H1 (cell line): ENCODE results near the gene NCL. TPM values are rescaled to one million over a fixed set of nuclear protein-coding genes. Genes with fewer than 3 reads are reported as not detected.

Source experiments
- CHD7 ChIP-seq: fragments of 300-600 bp; sonication (generic); IDR thresholded peaks from 2 replicates; pipeline ENCODE4 v1.7.1; 2012; ENCODE audit warnings: low read length, moderate library complexity, mild to moderate bottlenecking, inconsistent platforms; ENCODE audit not compliant: insufficient replicate concordance
- CTCF ChIP-seq, 3 experiments: IDR thresholded peaks; 1 replicate in 2 of 3; 2 replicates in 1 of 3; pipeline versions ENCODE4 v1.5.1 to v1.6.1; 2011; ENCODE audit warnings: low read length in 3 of 3, mild to moderate bottlenecking in 3 of 3, inconsistent platforms in 2 of 3, low read depth in 1 of 3, moderate library complexity in 1 of 3; ENCODE audit not compliant: insufficient read depth in 1 of 3; ENCODE audit errors: control extremely low read depth in 1 of 3
- KDM4A ChIP-seq: IDR thresholded peaks from one replicate; pipeline ENCODE4 v1.7.1; 2012; ENCODE audit warnings: low read depth, mild to moderate bottlenecking, moderate library complexity, low read length, inconsistent platforms; ENCODE audit not compliant: severe bottlenecking
- PHF8 ChIP-seq: fragments of 200-600 bp; sonication (generic); conservative IDR thresholded peaks from 2 replicates; pipeline ENCODE4 v1.7.1; 2012; ENCODE audit warnings: low read depth, mild to moderate bottlenecking, inconsistent platforms, low read length, moderate library complexity
- RXRA ChIP-seq: IDR thresholded peaks from 2 replicates; pipeline ENCODE4 v1.6.1; 2011; ENCODE audit warnings: low read depth, mild to moderate bottlenecking, low read length, moderate library complexity; ENCODE audit not compliant: insufficient read depth
- TAF7 ChIP-seq: optimal IDR thresholded peaks from 2 replicates; pipeline ENCODE3; 2011; ENCODE audit warnings: low read depth, mild to moderate bottlenecking, inconsistent platforms, low read length, moderate library complexity, borderline replicate concordance
- USF2 ChIP-seq: IDR thresholded peaks from 2 replicates; pipeline ENCODE4 v1.6.1; 2011; ENCODE audit warnings: low read length, improper control_type of control experiment
- polyA plus RNA-seq, 7 experiments: library from polyadenylated mRNA; depleted of rRNA in 3 of 7; stranded (reverse) in 5 of 7; unstranded in 2 of 7; fragments of >200 nt in 5 of 7; fragments of 200-250 nt in 2 of 7; gene quantifications; 1 replicate in 5 of 7; 2 replicates in 1 of 7; 4 replicates in 1 of 7; pipeline versions ENCODE4 v1.2.1 to v1.2.3, GENCODE V29; 2011 to 2013; ENCODE audit warnings: missing spikeins in 2 of 7, mixed read lengths in 2 of 7
- total RNA-seq: library from RNA; stranded (reverse); fragmentation: NEBNext Ultra II Directional; extraction: Animal tissue kit (Norgen Biotek cat#: 25700); gene quantifications from 2 replicates; pipeline ENCODE4 v1.2.1, GENCODE V29; 2021

NCL gene
- total and polyA plus RNA-seq, 2 of the 8 experiments (the other 6 are each of a cell fraction or from before 2014, with no cell fraction given): 61.2 to 1,478 TPM

DNA sequence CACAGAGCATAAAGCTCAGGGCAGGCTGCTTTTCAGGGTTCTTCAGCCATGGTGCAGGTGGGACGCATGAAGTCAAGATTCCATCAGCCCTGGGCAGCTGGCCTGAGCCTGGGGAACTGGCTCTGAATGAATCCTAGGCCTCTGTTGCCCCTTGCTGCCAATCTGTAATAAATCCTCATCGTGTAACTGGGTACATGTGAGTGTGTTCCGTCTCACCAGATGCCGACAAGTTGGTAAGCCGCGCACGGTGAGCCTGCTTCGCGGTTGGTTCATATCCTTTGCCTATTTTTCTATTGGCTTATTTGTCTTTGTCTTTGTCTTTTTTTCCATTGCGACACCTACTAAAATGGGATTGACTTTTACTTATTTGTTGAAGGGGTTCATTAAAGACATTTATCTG, 41.1 kb downstream of the NCL start (continued):
- TF ChIP-seq CTCF (IDR thresholded peaks at IDR 0.05; ENCODE audit: control extremely low read depth in 1 of 3, insufficient read depth in 1 of 3, low read depth in 1 of 3, low read length in 3 of 3): no peak
- TF ChIP-seq USF2: no peak
- no peak for TF ChIP-seq PHF8
- no peak for TF ChIP-seq CHD7
- no peak for TF ChIP-seq KDM4A
- TF ChIP-seq RXRA: no peak
- no peak for TF ChIP-seq TAF7
